Parathyroid adenoma (tissue), 2 donors: ENCODE measurements around the gene LEFTY1.

Experiments
- H2AFZ ChIP-seq: fragments of 300-600 bp; sonication (generic); one replicate; pipeline ENCODE4 v1.7.0; 2017; ENCODE audit warnings: antibody characterized with exemption, mild to moderate bottlenecking
- H3K27ac ChIP-seq: fragments of 300-600 bp; sonication (generic); one replicate; pipeline ENCODE4 v1.7.0; 2017
- H3K27me3 ChIP-seq: fragments of 300-600 bp; sonication (generic); one replicate; pipeline ENCODE4 v1.7.0; 2017; ENCODE audit warnings: low read length; ENCODE audit not compliant: control insufficient read depth, insufficient read depth
- H3K36me3 ChIP-seq: fragments of 300-600 bp; sonication (generic); one replicate; pipeline ENCODE4 v1.7.0; 2017; ENCODE audit warnings: low read length; ENCODE audit not compliant: control insufficient read depth, insufficient read depth
- H3K4me1 ChIP-seq: fragments of 300-600 bp; sonication (generic); one replicate; pipeline ENCODE4 v1.7.0; 2017; ENCODE audit warnings: control low read depth
- H3K4me2 ChIP-seq: fragments of 300-600 bp; sonication (generic); one replicate; pipeline ENCODE4 v1.7.0; 2017; ENCODE audit warnings: low read length
- H3K4me3 ChIP-seq: fragments of 300-600 bp; sonication (generic); one replicate; pipeline ENCODE4 v1.7.0; 2017; ENCODE audit warnings: low read depth, low read length
- H3K79me2 ChIP-seq: fragments of 300-600 bp; sonication (generic); one replicate; pipeline ENCODE4 v1.7.0; 2017; ENCODE audit warnings: control low read depth
- H3K9ac ChIP-seq: fragments of 300-600 bp; sonication (generic); one replicate; pipeline ENCODE4 v1.7.0; 2017; ENCODE audit warnings: mild to moderate bottlenecking
- H3K9me3 ChIP-seq: fragments of 300-600 bp; sonication (generic); one replicate; pipeline ENCODE4 v1.7.0; 2017; ENCODE audit warnings: low read length; ENCODE audit not compliant: control insufficient read depth
- TF ChIP-seq, protein P1 (sequence below): fragments of 300-600 bp; sonication (generic); IDR thresholded peaks from one replicate; pipeline ENCODE4 v1.7.0; 2017; ENCODE audit warnings: antibody characterized with exemption, mild to moderate bottlenecking
- donor health status: primary hyperparathyroidism.

The LEFTY1 gene

DNA sequence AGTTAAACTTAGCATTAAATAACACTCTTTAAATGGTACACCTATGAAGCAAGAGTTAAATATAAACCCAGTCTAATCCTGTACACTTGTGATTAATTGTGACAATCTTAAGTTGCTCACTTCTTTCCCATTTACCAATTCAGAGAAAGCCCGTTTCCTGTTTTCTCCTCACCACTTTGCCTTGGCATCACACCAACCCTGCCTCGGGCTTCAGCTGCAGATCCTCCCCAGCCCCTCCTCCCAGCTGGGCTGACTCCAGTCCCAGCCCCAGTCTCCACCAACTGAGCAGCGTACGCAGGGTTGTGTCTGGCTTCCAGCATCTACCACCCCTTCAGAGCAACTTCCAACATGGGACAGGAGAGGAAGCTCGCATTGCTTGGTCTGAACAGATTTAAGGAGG lies 31.0 kb upstream of the LEFTY1 start:
- H3K27me3 ChIP-seq: no peaks in the 10 kb centered on the region
- no peak overlapping the region for H3K4me3 ChIP-seq
- no peaks in the 10 kb centered on the region for H3K79me2 ChIP-seq
- H3K27ac ChIP-seq: no peak overlapping the region
- no peaks in the 10 kb centered on the region for H3K4me1 ChIP-seq
- no peak overlapping the region for H3K4me2 ChIP-seq
- no peaks in the 10 kb centered on the region for H3K9me3 ChIP-seq
- no peaks in the 10 kb centered on the region for H3K36me3 ChIP-seq
- H2AFZ ChIP-seq: no peak overlapping the region
- H3K9ac ChIP-seq: no peak overlapping the region
- TF ChIP-seq, protein P1, sequence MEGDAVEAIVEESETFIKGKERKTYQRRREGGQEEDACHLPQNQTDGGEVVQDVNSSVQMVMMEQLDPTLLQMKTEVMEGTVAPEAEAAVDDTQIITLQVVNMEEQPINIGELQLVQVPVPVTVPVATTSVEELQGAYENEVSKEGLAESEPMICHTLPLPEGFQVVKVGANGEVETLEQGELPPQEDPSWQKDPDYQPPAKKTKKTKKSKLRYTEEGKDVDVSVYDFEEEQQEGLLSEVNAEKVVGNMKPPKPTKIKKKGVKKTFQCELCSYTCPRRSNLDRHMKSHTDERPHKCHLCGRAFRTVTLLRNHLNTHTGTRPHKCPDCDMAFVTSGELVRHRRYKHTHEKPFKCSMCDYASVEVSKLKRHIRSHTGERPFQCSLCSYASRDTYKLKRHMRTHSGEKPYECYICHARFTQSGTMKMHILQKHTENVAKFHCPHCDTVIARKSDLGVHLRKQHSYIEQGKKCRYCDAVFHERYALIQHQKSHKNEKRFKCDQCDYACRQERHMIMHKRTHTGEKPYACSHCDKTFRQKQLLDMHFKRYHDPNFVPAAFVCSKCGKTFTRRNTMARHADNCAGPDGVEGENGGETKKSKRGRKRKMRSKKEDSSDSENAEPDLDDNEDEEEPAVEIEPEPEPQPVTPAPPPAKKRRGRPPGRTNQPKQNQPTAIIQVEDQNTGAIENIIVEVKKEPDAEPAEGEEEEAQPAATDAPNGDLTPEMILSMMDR: no peak

DNA sequence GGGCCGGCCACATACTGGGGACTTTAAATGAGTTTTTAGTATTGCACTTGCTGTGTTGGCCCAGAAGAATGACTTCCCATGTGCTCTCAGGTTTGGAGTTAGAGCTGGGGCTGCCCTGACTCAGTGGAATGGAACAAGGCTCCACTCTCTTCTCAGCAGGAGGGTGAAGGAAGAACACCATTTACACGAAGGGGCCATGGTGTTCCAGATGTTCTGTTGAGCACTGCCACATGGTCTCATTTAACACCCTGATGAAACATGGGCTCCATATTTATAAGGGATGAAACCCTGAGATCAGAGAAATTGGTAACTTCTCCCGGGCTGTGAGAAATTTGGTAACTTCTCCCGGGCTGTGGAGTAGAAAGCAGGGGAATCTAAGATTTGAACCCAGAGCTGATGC lies 29.3 kb upstream of the LEFTY1 start:
- H3K9me3 ChIP-seq: no peaks in the 10 kb centered on the region
- H3K36me3 ChIP-seq: no peaks in the 10 kb centered on the region
- no peak overlapping the region for H3K9ac ChIP-seq
- H3K4me1 ChIP-seq: no peaks in the 10 kb centered on the region
- no peak overlapping the region for H3K27ac ChIP-seq
- no peak overlapping the region for H2AFZ ChIP-seq
- no peak overlapping the region for H3K4me3 ChIP-seq
- H3K4me2 ChIP-seq: no peak overlapping the region
- H3K79me2 ChIP-seq: no peaks in the 10 kb centered on the region
- TF ChIP-seq, protein P1: no peak
- no peaks in the 10 kb centered on the region for H3K27me3 ChIP-seq

DNA sequence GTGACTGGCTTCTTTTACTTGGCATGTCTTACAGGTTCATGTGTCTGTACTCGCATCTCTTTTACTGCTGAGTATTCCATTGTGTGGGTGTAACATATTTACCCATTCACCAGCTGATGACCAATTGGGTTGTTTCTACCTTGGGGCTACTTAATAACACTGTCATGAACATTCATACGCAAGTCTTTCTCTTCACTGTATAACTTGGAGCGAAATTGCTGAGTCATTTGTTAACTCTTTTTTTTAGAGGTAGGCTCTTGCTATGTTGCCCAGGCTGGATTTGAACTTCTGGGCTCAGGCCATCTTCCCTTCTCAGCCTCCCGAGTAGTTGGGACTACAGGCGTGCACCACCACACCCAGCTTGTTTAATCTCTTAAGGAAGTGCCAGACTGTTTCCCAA lies 28.6 kb upstream of the LEFTY1 start:
- TF ChIP-seq, protein P1: no peak
- no peaks in the 10 kb centered on the region for H3K36me3 ChIP-seq
- H3K27me3 ChIP-seq: no peaks in the 10 kb centered on the region
- H3K4me3 ChIP-seq: no peak overlapping the region
- no peak overlapping the region for H3K9ac ChIP-seq
- H3K79me2 ChIP-seq: no peaks in the 10 kb centered on the region
- no peaks in the 10 kb centered on the region for H3K4me1 ChIP-seq
- no peaks in the 10 kb centered on the region for H3K9me3 ChIP-seq
- no peak overlapping the region for H2AFZ ChIP-seq
- no peak overlapping the region for H3K4me2 ChIP-seq
- no peak overlapping the region for H3K27ac ChIP-seq

DNA sequence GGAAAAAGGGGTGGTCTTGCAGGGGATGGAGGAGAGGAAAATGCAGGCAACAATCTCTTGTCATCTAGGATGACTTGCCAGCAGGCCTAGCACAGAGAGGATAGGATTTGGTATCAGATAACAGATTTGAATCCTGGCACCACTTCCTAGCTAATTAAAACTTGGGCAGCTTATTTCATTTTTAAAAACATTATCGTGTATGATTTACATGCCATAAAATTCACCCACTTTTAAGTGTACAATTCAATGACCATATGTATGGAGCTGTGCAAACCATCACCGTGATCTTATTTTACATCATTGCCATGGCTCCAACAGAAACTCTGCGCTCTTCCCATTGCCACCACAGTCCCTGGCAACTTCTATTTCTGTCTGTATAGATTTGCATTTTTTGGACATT lies 28.2 kb upstream of the LEFTY1 start:
- Histone ChIP-seq H2AFZ (no peak overlapping the region), H3K4me3 (no peak overlapping the region), H3K4me1 (no peaks in the 10 kb centered on the region), H3K27ac (no peak overlapping the region), H3K9ac (no peak overlapping the region), H3K79me2 (no peaks in the 10 kb centered on the region), H3K9me3 (no peaks in the 10 kb centered on the region), H3K27me3 (no peaks in the 10 kb centered on the region), H3K4me2 (no peak overlapping the region), H3K36me3 (no peaks in the 10 kb centered on the region)
- TF ChIP-seq, protein P1: no peak

DNA sequence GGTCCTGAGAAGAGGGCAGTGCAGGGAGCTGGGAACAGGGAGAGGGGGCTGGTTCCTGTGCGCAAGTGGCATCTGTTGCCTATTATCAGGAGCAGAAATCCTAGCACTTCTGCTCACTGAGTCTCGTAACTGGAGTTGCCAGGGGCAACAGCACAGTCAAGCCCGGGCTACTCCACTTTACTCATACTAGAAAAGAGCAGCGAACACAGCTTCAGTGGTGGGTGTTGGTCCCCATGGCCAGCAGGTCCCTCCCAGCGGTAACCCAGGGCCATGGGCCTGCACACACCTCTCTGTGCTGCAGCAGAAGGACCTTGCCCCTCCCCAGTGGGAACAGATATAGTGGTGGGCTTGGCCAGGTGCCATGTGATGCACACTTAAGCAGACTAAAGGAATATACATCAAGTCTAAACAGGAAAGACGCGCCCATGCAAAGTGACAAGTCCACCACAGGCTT lies 26.6 kb upstream of the LEFTY1 start:
- no peaks in the 10 kb centered on the region for H3K36me3 ChIP-seq
- TF ChIP-seq, protein P1: no peak
- H3K79me2 ChIP-seq: no peaks in the 10 kb centered on the region
- no peak overlapping the region for H3K9ac ChIP-seq
- H3K27ac ChIP-seq: no peak overlapping the region
- no peaks in the 10 kb centered on the region for H3K4me1 ChIP-seq
- H3K27me3 ChIP-seq: no peaks in the 10 kb centered on the region
- no peaks in the 10 kb centered on the region for H3K9me3 ChIP-seq
- no peak overlapping the region for H2AFZ ChIP-seq
- no peak overlapping the region for H3K4me2 ChIP-seq
- H3K4me3 ChIP-seq: no peak overlapping the region
